IPS-11a (cell line): ENCODE measurements around the gene RTL9.
"Not testable (repeated sequence)": the region's sequence is repeated elsewhere in the genome, so short reads cannot be mapped to it uniquely, and the experiment has no call there.

ENCODE experiments used
- H3K4me3 ChIP-seq: one replicate; pipeline ENCODE4 v1.5.1; 2013; ENCODE audit warnings: low read depth, low read length, control low read depth

The RTL9 gene

DNA sequence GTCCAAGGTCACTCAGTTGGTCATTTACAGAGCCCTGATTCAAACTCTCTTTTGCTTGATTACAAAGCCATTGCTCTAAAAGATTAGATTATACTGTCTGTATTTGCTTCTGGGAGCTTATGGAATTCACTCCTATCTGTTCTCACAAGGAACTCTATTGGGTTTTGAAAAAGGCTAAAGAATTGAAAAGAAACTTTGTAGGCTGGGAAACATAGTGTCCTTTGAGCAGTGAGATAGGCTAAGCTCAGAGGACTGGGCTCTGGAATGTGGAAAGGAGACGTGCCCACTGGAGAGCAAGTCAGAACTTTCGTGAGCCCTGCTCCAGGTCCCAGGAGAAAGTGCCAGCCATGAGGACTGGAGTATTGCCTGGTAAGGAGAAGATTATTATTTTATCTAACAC is at the start of gene RTL9:
RTL9 (plus strand) TSS at position 301 of the 400 bp plus-strand sequence. CDS start 91,770 bp downstream, outside the sequence.
- H3K4me3 ChIP-seq: no peak within 1 kb of the TSS

DNA sequence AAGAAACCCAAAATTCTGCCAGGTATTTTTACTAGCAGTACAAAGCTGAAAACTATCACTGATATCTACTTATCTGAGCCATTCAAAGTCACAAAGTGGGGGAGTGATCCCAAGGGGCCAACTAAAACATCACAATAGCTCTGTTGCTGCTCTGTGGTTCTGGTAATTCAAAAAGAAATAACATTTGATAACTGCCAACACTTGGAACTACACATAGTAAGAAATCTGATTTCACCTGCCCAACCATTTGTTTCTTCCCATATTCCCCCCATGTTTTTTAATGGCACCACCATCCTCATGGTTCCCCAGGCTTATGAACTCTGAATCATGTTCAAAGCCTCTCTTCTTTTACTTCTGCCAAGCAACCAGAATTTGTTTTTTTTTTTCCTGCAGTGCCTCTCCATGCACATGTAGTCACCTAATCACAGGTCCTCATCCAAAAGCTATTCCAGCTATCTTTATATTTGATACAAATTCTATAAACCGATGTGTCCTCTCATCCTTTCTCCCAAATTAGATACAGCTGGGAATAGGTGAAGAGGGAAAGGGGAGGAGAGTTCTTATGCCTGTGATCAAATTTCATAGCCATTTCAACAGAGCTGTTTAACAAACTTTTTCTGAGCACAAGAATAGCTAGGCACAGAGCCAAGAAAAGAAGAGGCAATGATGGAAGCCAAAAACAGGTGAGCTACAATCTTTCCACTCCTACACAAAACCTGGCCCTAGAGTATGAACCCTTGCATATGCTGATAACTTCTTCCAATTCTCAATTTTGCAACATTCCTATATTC is 48.5 kb upstream of the RTL9 start:
- no peak overlapping the region for H3K4me3 ChIP-seq

DNA sequence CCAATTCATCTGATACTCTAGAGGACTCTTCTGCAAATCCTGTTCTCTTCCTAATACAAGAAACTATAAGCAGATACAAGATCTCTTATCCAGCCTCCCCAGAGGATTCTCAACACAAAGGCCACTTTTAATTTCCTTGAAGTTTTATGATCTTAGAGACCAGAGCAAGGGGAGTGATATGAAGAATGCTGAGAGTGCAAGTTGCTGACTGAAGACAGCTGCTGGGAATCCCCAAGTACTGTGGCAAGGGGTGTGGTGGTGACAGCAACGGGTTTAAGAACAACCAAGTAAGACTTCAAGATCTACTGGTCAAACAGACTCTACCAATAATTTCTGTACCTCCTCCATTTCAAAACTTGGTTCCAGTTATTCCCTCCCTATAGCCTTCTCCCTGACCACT is 47.8 kb upstream of the RTL9 start:
- no peak overlapping the region for H3K4me3 ChIP-seq

DNA sequence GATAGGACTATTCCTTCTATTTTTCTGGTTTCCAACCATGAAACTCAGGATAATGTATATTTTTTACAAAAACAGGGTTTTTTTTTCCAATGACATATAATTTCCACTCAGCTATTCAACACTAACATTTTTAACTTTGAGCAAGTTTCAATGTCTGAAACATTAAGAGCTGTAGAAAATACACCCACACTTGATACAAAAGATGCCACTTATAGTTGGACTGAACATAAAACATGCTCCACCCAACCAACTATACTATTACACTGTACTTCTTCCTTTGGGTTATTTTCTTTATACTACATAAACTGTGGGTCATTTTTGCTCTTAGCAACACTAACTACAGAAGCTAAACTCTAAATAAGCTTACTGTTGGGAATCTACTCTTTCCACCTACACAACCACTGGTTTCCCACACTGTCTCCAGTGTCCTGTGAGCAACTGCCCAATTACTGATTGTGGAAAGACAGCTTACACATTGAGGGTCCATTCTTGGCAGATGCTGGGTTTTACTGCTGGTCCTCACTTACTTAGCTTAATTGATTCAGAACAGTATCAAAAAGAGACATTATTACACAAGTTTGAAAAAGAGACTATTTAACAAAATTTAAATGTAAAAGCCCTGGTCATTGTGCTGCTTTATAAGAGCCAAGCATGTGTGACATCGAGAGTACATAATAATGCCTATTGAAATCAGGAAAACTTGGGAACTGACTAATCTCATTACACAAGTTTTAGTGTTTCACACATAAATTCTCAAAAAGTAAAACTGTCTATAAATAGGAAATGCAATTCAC is 47.0 kb upstream of the RTL9 start:
- no peak overlapping the region for H3K4me3 ChIP-seq

DNA sequence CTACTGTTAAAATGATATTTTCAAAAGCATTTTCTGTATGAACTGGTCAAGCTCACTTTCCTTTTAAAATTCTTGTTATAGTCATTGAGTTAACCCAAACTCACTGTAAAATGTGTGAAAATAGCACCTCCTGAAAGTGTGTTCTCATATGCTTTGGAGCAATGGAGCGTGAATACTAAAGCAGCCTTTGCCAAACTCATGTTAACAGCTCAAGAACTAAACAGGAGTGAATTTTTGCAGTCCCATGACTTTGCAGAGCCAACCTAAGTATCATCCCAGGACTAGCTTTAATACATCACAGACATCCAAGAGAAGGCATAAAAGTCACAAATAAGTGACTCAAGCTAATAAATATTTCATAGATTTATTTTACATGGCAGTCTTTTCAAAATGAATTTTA is 43.1 kb upstream of the RTL9 start:
- no peak overlapping the region for H3K4me3 ChIP-seq

DNA sequence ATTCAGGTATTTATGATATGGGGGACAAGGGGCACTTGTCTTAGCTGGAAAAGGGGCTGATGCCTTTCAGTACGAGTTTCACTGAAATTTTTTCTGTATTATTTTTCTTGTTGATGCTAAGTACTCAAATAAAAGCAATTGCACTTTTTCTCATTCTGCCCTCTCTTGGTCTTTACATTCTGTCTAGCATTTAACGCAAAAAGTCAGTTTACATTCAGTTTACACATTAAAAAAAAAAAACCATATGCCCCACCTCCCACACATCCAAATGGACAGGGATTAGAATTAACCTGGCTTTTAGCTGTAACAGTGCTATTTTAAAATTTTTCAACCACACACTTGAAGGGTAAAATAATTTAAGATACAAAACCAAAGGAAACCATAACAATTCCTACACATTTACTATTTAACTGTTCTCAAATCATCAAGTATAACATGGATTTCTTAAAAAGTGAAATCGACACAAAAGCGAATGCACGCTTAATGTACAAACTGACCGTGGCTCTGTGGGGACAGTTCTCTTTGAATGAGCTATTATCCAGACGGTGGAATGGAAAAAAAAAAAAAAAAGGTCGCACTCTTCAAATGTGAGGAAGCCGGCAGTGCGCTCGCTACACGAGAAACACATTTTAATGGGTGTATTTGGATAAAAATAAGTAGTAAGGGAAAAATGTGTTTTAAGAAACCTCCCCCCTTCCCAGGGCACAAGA is 42.1 kb upstream of the RTL9 start:
- peak overlapping the region; percentile 67 for H3K4me3 ChIP-seq

DNA sequence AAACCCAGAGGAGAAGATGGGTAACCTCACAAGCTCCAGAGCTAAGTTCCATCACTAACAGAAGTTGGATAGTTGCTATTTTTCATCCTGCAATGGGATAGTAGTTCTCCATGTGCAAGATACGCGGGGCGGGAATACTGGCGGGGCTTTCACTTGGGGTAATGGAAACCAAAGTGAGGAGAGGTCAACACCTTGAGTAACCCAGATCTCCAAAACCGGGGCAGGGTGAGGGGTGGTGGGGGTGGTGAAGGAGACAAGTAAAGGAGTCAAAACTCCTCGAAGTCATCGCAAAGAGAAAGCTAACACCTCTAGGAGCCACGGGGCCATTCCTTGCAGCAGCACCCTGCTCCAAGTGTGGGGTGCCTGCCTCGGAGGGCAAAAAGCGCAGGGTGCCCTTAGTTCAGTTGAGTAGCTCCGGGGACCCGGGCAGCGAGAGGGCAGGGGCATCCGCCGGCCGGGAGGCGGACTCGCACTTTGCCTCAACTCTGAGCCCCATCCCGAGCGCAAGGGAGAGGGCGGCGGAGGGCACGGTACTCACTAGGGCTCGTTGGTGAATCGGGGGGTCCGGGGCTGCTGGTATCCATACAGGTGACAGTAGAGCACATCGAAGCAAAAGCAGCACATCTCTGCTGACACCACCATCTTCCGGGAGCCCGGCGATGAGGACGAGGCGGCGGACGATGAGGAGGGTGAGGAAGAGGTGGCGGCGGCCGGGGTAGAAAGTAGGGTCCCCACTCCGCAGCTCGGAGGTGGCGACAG is 41.4 kb upstream of the RTL9 start:
- H3K4me3 ChIP-seq: peak overlapping the region; percentile 67

DNA sequence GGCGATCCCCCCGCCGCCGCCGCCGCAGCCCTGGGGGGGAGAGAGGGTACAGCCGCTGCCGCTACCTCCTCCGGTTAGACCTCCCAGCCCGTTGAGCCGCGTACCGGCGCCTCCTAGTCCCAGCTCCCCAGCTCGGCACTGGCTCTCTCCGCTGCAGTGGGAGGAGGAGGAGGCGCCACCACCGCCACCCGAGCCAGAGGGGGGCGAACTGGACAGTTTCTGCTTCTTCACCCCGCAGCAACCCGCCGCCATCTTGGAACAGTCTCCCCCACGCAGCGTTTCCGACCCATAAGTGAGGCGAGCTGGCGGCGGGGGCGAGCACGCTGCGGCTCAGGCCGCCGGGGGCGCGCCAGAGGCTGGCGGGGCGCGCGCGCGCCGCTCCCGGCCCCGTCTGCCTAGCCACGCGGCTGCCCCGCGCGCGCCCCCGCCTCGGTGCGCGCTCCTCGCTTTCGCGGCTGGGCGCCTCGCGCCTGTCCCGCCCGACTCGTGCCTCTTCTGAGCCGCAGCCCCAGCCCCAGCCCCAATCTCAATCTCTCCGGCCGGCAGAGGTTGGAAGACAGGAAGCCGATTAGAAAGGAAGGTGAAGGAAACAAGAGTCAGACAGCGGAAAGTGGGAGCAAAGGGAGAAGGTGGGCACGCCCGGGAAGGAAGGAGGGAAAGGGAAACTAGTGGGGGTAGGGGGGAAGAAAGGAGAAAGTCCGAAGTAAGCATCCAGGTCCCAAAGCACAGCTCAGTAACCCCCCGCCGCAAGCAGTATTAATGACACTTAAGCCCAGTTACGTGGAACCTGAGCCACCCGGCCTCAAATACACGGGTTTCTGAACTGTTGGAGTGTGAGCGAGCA is 40.6 kb upstream of the RTL9 start, which contains the start of gene AMMECR1:
AMMECR1 (minus strand) TSS at position 266 of the 844 bp plus-strand sequence; CDS start at position 252, 14 bp downstream.
- peak within 1 kb of the TSS; percentile 67 for H3K4me3 ChIP-seq

DNA sequence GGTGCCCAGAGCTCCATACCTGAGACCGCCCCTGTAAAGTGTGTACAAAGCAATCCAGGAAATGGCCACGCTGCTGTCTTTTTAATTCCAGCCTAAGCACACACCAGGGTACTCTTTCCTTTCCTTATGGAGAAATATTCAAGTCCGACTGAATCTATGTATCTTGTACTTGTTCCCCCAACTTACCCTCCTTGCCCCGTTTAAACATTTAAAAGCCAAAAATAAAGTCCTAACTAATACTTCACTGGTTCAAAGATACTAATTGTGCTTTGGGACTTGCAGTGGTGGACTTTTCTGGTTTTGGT is 40.0 kb upstream of the RTL9 start:
- H3K4me3 ChIP-seq: no peak overlapping the region

DNA sequence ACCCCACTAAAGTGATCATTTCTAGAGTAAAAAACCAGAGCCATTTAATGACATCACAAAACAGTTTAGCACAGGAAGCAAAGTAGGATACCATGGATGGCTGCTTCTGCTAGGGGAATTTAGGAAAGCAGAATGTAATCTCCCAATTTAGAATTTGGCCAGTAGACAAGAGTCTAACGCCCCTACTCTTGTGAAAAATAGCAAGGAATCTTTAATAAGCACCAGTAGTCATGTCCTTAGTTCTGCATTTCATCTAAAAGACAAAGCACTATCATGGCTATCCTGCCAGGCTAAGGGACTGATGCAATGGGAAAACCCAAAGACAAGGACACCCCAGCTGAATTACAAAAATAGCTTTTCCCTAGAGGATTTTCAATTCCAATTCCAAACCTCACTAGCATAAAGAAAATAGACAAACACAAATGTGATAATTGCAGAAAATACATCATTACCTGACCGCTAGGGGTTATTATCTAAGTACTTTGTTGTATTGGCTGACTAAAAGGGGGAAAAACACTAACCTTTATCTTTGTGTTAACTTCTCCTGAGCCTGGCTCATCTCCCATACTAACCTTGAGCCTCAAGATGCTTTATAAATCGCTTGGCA is 38.2 kb upstream of the RTL9 start:
- no peak overlapping the region for H3K4me3 ChIP-seq

DNA sequence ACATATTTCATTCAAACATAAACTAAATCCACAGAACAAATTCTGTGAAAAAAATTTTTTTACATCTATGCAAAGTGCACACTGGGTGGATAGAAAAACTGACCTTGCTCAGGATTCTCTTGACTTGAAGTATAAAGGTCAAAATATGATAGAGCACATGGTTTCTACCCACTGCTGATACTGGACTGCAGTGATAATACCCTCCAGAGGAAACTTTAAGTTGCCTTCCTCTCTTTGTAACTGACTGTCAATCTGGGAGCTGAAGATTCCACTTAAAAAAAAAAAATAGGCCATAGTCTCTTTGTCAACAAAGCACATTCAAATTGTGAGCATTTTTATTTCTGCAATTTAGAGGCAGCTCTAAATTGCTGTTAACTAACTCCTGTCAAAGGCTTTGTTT is 37.6 kb upstream of the RTL9 start:
- no peak overlapping the region for H3K4me3 ChIP-seq

DNA sequence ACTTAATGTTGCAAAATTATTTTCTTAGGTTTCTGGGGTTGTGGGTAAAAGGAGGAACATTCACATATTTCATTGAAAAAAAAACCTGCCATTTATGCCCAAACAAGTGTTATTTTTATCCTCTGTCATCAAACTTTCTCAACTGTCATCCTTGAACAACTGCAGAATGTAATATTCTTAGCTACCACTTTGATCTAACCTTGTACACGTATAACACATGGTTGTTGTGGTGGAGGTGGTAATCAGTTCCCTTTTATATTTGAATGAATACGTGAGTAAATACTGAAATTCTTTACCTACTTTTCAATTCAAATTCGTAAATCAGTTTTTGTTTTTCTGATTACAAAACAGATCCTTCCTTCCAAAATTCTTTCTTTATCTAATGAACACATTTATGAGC is 37.0 kb upstream of the RTL9 start:
- H3K4me3 ChIP-seq: no peak overlapping the region

DNA sequence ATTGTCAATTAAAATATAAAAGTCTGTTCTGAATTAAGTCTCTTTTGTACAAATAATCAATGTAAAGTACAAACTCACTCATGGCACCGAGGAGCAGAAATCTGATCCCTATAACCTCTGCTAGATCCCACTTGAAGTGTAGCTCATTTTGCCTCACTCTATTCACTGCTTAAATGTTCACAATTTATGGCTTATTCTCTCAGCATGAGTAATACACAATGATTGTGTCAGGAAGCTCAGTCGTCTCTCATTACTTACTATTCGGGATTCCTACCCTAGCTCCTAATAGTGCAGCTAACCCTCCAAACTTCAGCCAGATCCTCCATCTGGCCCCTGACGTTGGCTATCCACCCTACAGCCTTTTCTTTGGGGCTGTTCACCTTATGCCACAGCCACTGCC is 36.0 kb upstream of the RTL9 start:
- H3K4me3 ChIP-seq: no peak overlapping the region

DNA sequence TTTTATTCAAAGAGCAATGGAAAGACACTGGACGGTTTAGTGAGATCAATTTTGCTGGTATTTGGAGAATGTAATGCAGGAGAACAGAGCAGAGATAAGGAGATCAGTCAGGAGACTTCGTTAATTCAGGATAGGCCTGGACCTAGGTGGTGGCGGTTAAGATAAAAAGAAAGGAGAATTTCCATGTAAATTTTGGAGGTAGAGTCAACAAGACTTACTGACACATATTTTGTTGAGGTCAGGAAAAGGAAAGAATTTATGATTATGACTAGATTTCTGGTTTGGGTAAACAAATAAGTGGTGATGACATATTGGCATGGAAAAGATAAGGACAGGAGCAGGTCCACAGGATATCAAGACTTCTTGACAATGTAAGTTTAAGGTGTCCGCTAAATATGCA is 31.9 kb upstream of the RTL9 start:
- H3K4me3 ChIP-seq: no peak overlapping the region

DNA sequence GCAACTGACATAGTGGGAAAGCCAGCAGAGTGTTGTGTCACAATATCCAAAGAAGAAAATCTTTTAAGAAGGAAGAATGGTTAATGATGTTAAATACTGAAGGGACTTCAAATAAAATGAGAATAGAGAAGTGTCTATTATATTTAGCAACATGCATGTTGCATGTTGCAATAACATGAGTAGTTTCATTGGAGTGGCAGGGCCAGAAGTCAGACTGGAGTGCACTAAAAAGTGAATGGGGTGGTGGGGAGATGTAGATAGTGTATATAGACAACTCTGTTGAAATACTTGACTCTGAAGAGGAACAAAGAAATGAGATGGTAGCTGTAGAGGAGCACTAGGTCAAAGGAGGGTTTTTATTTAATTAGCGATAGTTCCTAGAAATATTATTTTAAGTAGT is 31.3 kb upstream of the RTL9 start:
- no peak overlapping the region for H3K4me3 ChIP-seq

DNA sequence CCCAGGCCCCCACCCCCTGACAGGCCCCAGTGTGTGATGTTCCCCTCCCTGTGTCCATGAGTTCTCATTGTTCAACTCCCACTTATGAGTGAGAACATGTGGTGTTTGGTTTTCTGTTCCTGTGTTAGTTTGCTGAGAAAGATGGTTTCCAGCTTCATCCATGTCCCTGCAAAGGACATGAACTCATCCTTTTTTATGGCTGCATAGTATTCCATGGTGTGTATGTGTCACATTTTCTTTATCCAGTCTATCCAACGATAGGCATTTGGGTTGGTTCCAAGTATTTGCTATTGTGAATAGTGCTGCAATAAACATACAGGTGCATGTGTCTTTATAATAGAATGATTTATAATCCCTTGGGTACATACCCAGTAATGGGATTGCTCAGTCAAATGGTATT is 30.0 kb upstream of the RTL9 start:
- not testable (repeated sequence) for H3K4me3 ChIP-seq

DNA sequence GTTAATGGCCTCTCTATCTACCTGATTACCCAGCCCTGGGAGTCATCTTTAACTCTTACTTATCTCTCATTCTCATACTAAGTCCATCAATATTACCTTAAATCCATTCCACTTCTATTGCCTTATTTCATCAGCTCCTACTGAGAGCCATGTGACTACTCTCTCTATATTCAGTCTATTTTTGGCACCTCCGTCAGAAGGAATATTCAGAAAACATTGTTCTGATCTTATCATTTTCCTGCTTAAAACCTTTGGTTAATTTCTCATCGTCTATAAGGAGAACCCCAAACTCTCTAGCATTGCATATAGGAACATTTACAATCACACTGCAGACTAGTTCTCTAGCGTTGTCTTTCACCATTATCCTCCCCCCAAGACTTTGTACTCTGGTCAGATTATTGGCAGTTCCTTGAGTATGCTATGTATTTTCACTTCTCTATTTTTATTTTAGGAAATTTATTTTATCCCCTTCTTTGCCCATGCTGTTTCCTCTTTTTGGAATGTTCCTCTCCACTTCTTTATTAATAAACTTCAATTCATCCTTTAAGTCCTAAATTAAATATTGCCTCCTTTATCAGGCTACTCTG is 27.1 kb upstream of the RTL9 start:
- no peak overlapping the region for H3K4me3 ChIP-seq

DNA sequence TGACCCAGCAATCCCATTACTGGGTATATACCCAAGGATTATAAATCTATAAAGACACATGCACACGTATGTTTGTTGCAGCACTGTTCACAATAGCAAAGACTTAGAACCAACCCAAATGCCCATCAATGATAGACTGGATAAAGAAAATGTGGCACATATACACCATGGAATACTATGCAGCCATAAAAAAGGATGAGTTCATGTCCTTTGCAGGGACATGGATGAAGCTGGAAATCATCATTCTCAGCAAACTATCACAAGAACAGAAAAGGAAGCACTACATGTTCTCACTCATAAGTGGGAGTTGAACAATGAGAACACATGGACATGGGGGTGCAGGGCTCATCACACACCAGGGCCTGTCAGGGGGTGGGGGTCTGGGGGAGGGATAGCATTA is 25.2 kb upstream of the RTL9 start:
- not testable (repeated sequence) for H3K4me3 ChIP-seq

DNA sequence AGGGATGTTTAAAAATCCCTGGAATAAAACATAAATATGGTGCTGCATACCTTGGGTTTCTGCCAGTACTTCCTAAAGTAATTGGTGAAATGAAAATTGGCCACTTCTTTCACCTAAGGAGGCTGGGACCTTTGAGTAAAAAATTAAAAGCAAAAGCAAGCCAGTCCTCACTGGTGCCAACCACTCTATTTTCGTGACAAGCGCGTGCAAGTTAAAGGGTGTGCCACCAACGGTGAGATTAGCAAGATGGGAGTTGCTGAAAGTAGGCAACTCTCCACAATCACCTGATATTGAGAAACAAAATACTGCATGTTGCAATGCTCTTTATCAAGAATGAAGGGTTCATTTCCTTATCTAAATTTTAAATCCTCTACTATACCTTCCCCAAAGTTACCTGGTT is 19.7 kb upstream of the RTL9 start:
- no peak overlapping the region for H3K4me3 ChIP-seq
